Endothelial cell of umbilical vein (primary cell): ENCODE measurements around the gene SH3GL1. TPM values are rescaled to one million over a fixed set of nuclear protein-coding genes. Genes with fewer than 3 reads are reported as not detected.

Experiments used
- BruUV-seq: library from RNA; stranded (reverse); fragments of 400-500 nt; replicated peaks from 2 replicates; lab custom pipeline; 2021; lab: Mats Ljungman, UMichigan
- CTCF ChIA-PET: fragments of 300-600, 350-600 bp; sonication (Branson Sonifier 250); formaldehyde crosslinking; loops from one replicate; lab custom pipeline; 2021; ENCODE audit warnings: antibody characterized with exemption, inconsistent platforms; lab: Charles Lee
- POLR2A ChIA-PET: fragments of 300-600, 350-600 bp; sonication (Branson Sonifier 250); formaldehyde crosslinking; loops from one replicate; lab custom pipeline; 2021; ENCODE audit warnings: antibody characterized with exemption, inconsistent platforms; lab: Charles Lee
- DNase-seq: peaks from one replicate; pipeline ENCODE4 v3.0.0-alpha.2; 2011; ENCODE audit warnings: low read depth, low spot score
- FAIRE-seq: peaks from 2 replicates; lab custom pipeline; 2011; peaks lifted over from hg19 to GRCh38; lab: Jason Lieb, UNC
- H2AFZ ChIP-seq: 2 replicates; pipeline ENCODE4 v1.6.0; 2012; ENCODE audit warnings: low read depth, low read length, control low read depth, inconsistent platforms
- H3K27ac ChIP-seq: 2 replicates; pipeline ENCODE4 v1.5.1; 2011; ENCODE audit warnings: low read depth, mild to moderate bottlenecking, control low read depth, low read length, moderate library complexity; ENCODE audit not compliant: insufficient read depth
- H3K27me3 ChIP-seq, 2 experiments: 2 replicates each; pipeline versions ENCODE4 v1.6.0 to v1.6.1; 2011; ENCODE audit warnings: low read length in 2 of 2, mixed read lengths in 1 of 2; ENCODE audit not compliant: control insufficient read depth in 2 of 2, insufficient read depth in 2 of 2
- H3K36me3 ChIP-seq, 2 experiments: 2 replicates in 1 of 2; 3 replicates in 1 of 2; pipeline ENCODE4 v1.5.1; 2011; ENCODE audit warnings: low read length in 2 of 2, mild to moderate bottlenecking in 1 of 2, moderate library complexity in 1 of 2; ENCODE audit not compliant: control insufficient read depth in 2 of 2, insufficient read depth in 2 of 2; ENCODE audit errors: extremely low read depth in 1 of 2
- H3K4me1 ChIP-seq: 3 replicates; pipeline ENCODE4 v1.5.1; 2011; ENCODE audit warnings: mild to moderate bottlenecking, low read length; ENCODE audit not compliant: control insufficient read depth, insufficient read depth; ENCODE audit errors: extremely low read depth
- H3K4me2 ChIP-seq: 2 replicates; pipeline ENCODE4 v1.6.1; 2011; ENCODE audit warnings: low read length, control low read depth, mixed read lengths; ENCODE audit not compliant: insufficient read depth
- H3K4me3 ChIP-seq, 3 experiments: fragments of 200-600 bp in 1 of 3; sonication (generic), shearing (Covaris generic) in 1 of 3; replicated peaks in 1 of 3; 2 replicates each; pipeline ENCODE4 v1.5.1; 2011 to 2016; ENCODE audit warnings: control low read depth in 3 of 3, low read length in 3 of 3, mild to moderate bottlenecking in 2 of 3, inconsistent platforms in 1 of 3, low read depth in 1 of 3, moderate library complexity in 1 of 3; ENCODE audit not compliant: insufficient read depth in 1 of 3
- H3K79me2 ChIP-seq: 2 replicates; pipeline ENCODE4 v1.6.0; 2012; ENCODE audit warnings: low read length, inconsistent platforms; ENCODE audit not compliant: control insufficient read depth, insufficient read depth
- H3K9ac ChIP-seq: replicated peaks from 2 replicates; pipeline ENCODE3; 2011; ENCODE audit warnings: low read length, control low read depth; ENCODE audit not compliant: insufficient read depth; ENCODE audit errors: extremely low read depth
- H3K9me1 ChIP-seq: replicated peaks from 3 replicates; pipeline ENCODE4 v1.6.0; 2011; ENCODE audit warnings: mild to moderate bottlenecking, low read length; ENCODE audit not compliant: control insufficient read depth, insufficient read depth; ENCODE audit errors: extremely low read depth
- H3K9me3 ChIP-seq: replicated peaks from 2 replicates; pipeline ENCODE4 v1.5.1; 2012; ENCODE audit warnings: low read length, inconsistent platforms; ENCODE audit not compliant: control insufficient read depth, insufficient read depth
- H4K20me1 ChIP-seq: replicated peaks from 2 replicates; pipeline ENCODE3; 2011; ENCODE audit warnings: mild to moderate bottlenecking, low read length; ENCODE audit not compliant: control insufficient read depth, insufficient read depth; ENCODE audit errors: extremely low read depth
- EZH2 ChIP-seq: IDR thresholded peaks from 2 replicates; pipeline ENCODE4 v1.6.1; 2012; ENCODE audit warnings: borderline replicate concordance, low read depth, mild to moderate bottlenecking, moderate library complexity, low read length, inconsistent platforms; ENCODE audit not compliant: severe bottlenecking
- FOS ChIP-seq: IDR thresholded peaks from 2 replicates; pipeline ENCODE4 v1.6.1; 2011; ENCODE audit warnings: mild to moderate bottlenecking, low read length, moderate library complexity, borderline replicate concordance; ENCODE audit not compliant: insufficient read depth
- GATA2 ChIP-seq: IDR thresholded peaks from 2 replicates; pipeline ENCODE4 v1.7.0; 2011; ENCODE audit warnings: low read depth, mild to moderate bottlenecking, moderate library complexity, mixed read lengths, low read length; ENCODE audit not compliant: insufficient read length, insufficient read depth
- MYC ChIP-seq: IDR thresholded peaks from one replicate; pipeline ENCODE4 v1.6.1; 2011; ENCODE audit warnings: mild to moderate bottlenecking, low read depth, low read length
- dilution Hi-C: fragments of 300-500 bp; cut with MboI; formaldehyde crosslinking; loops from one replicate; pipeline ENCODE4 v1.15.0; 2019; ENCODE audit warnings: low sequenced_read_pairs; ENCODE audit not compliant: extremely low pct_ligation_motif_present
- intact Hi-C: fragments of 100-400 bp; cut with micrococcal nuclease; formaldehyde crosslinking; loops from one replicate; pipeline ENCODE4 v1.10.0; 2022
- polyA plus RNA-seq, 4 experiments: library from polyadenylated mRNA; depleted of rRNA in 3 of 4; stranded (reverse) in 3 of 4; unstranded in 1 of 4; fragments of >200 nt; gene quantifications; 2 replicates each; pipeline versions ENCODE4 v1.2.1 to v1.2.3, GENCODE V29; 2011 to 2012; ENCODE audit warnings: missing spikeins in 1 of 4
- total RNA-seq: library from RNA; stranded (reverse); gene quantifications from 2 replicates; pipeline ENCODE4 v1.2.3, GENCODE V29; 2021
- TF ChIP-seq, protein P1 (sequence below): IDR thresholded peaks from 2 replicates; pipeline ENCODE4 v1.6.1; 2011; ENCODE audit not compliant: insufficient read depth, insufficient read length
- TF ChIP-seq, protein P2 (sequence below), 2 donors: IDR thresholded peaks; 1 replicate in 1 of 2; 2 replicates in 1 of 2; pipeline ENCODE4 v1.5.1; 2011; ENCODE audit warnings: low read length in 2 of 2, mild to moderate bottlenecking in 2 of 2, moderate library complexity in 2 of 2, control low read depth in 1 of 2, inconsistent platforms in 1 of 2, low read depth in 1 of 2; ENCODE audit not compliant: insufficient read depth in 1 of 2; ENCODE audit errors: extremely low read depth in 1 of 2

Gene SH3GL1
- total and polyA plus RNA-seq, 2 donors (not counting 3 experiments of a cell fraction or from before 2014, with no cell fraction given) = 143 to 145 TPM

DNA sequence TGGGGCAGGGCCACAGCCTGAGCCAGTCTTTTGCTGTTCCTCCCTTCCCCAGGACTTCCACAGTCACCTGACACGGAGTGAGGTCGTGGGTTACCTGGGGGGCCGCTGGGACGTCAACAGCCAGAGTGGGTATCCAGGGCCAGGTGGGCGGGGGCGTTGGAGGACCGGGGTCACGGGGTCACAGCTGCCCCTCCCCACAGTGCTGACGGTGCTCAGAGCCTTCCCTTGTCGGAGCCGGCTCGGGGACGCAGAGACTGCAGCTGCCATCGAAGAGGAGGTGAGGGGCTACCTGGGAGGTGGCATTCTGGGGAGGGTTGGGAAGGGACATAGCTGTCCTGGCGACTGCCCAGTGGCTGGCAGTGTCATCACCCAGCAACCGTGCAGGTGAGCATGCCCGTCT, 45.5 kb downstream of the SH3GL1 start:
- no peak overlapping the region for H3K27ac ChIP-seq
- no peaks in the 10 kb centered on the region for H3K4me1 ChIP-seq
- no peaks in the 10 kb centered on the region for H3K79me2 ChIP-seq
- FAIRE-seq (no peak), DNase-seq (no peak)
- ChIA-PET POLR2A (interaction anchor here (0.7 to 1.1 kb wide), 3 partner anchors 12 to 152 kb away, joined by 3 to 5 read pairs (median 4); partner anchors contain the start of gene MPND), CTCF (interaction anchor here (5.0 kb wide), 1 partner anchor 88 kb away, joined by 120 read pairs; no protein-coding TSS in a partner anchor)
- BruUV-seq = no TSS peak
- dilution Hi-C loops = no loop called here
- no peaks in the 10 kb centered on the region for H3K27me3 ChIP-seq
- intact Hi-C loops = no loop called here
- H3K9me1 ChIP-seq = no peaks in the 10 kb centered on the region
- H3K9ac ChIP-seq = no peak overlapping the region
- H3K36me3 ChIP-seq = peaks cover 0 to 14% of the 10 kb centered on the region in 2 experiments
- H4K20me1 ChIP-seq = no peaks in the 10 kb centered on the region
- TF ChIP-seq FOS = no peak
- TF ChIP-seq MYC = no peak
- no peak for TF ChIP-seq GATA2
- no peak for TF ChIP-seq EZH2
- TF ChIP-seq, protein P1, sequence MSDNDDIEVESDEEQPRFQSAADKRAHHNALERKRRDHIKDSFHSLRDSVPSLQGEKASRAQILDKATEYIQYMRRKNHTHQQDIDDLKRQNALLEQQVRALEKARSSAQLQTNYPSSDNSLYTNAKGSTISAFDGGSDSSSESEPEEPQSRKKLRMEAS = no peak
- TF ChIP-seq, protein P2, sequence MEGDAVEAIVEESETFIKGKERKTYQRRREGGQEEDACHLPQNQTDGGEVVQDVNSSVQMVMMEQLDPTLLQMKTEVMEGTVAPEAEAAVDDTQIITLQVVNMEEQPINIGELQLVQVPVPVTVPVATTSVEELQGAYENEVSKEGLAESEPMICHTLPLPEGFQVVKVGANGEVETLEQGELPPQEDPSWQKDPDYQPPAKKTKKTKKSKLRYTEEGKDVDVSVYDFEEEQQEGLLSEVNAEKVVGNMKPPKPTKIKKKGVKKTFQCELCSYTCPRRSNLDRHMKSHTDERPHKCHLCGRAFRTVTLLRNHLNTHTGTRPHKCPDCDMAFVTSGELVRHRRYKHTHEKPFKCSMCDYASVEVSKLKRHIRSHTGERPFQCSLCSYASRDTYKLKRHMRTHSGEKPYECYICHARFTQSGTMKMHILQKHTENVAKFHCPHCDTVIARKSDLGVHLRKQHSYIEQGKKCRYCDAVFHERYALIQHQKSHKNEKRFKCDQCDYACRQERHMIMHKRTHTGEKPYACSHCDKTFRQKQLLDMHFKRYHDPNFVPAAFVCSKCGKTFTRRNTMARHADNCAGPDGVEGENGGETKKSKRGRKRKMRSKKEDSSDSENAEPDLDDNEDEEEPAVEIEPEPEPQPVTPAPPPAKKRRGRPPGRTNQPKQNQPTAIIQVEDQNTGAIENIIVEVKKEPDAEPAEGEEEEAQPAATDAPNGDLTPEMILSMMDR (IDR thresholded peaks at IDR 0.05; ENCODE audit: extremely low read depth in 1 of 2, insufficient read depth in 1 of 2, low read depth in 1 of 2, low read length in 2 of 2) = no peak
- H2AFZ ChIP-seq = no peak overlapping the region
- no peak overlapping the region for H3K4me3 ChIP-seq
- H3K4me2 ChIP-seq = no peak overlapping the region
- H3K9me3 ChIP-seq = no peaks in the 10 kb centered on the region
